Activated CD8-positive, alpha-beta T cell treated with anti-CD3 and anti-CD28 coated beads for 36 hours (primary cell): ENCODE data around the gene LRRK1. TPM values are rescaled to one million over a fixed set of nuclear protein-coding genes. Genes with fewer than 3 reads are reported as not detected.

ENCODE experiments used
- ATAC-seq: fragments of 200-7000 bp; cut with Tn5 transposase; one replicate; pipeline ENCODE4 v1.10.0; 2021; ENCODE audit warnings: mild to moderate bottlenecking, moderate library complexity
- CTCF ChIA-PET: fragments of 350-600 bp; sonication (Branson Sonifier 250); formaldehyde crosslinking; loops from one replicate; lab custom pipeline; 2021; ENCODE audit warnings: antibody characterized with exemption; lab: Charles Lee
- POLR2A ChIA-PET: fragments of 350-600 bp; sonication (Branson Sonifier 250); formaldehyde crosslinking; loops from one replicate; lab custom pipeline; 2021; ENCODE audit warnings: antibody characterized with exemption; lab: Charles Lee
- DNase-seq: peaks from one replicate; pipeline ENCODE4 v3.0.0-alpha.2; 2020
- H3K27ac Mint-ChIP-seq: one replicate; pipeline ENCODE4 v1.8.0; 2021; ENCODE audit warnings: mild to moderate bottlenecking, mixed read lengths
- H3K27me3 Mint-ChIP-seq: one replicate; pipeline ENCODE4 v1.8.0; 2021; ENCODE audit warnings: mixed read lengths
- H3K36me3 Mint-ChIP-seq: one replicate; pipeline ENCODE4 v1.8.0; 2021; ENCODE audit warnings: low read depth, mixed read lengths
- H3K4me1 Mint-ChIP-seq: one replicate; pipeline ENCODE4 v1.8.0; 2021; ENCODE audit warnings: low read depth, mixed read lengths
- H3K4me3 Mint-ChIP-seq: one replicate; pipeline ENCODE4 v1.8.0; 2021; ENCODE audit warnings: mild to moderate bottlenecking, moderate library complexity, mixed read lengths
- H3K9me3 Mint-ChIP-seq: one replicate; pipeline ENCODE4 v1.8.0; 2021; ENCODE audit warnings: mixed read lengths
- intact Hi-C: fragments of 100-400 bp; cut with micrococcal nuclease; formaldehyde crosslinking; loops from one replicate; pipeline ENCODE4 v1.10.0; 2022
- total RNA-seq, 2 experiments: library from RNA; stranded (reverse); gene quantifications; one replicate each; pipeline ENCODE4 v1.2.3, GENCODE V29; 2021
- TF ChIP-seq, protein P1 (sequence below): fragments of 200-600 bp; IDR thresholded peaks from one replicate; pipeline ENCODE4 v1.8.0; 2022; ENCODE audit warnings: antibody characterized with exemption, mild to moderate bottlenecking

The LRRK1 gene
- total RNA-seq, 2 experiments from 2014 or later = 0.50 to 0.83 TPM

DNA sequence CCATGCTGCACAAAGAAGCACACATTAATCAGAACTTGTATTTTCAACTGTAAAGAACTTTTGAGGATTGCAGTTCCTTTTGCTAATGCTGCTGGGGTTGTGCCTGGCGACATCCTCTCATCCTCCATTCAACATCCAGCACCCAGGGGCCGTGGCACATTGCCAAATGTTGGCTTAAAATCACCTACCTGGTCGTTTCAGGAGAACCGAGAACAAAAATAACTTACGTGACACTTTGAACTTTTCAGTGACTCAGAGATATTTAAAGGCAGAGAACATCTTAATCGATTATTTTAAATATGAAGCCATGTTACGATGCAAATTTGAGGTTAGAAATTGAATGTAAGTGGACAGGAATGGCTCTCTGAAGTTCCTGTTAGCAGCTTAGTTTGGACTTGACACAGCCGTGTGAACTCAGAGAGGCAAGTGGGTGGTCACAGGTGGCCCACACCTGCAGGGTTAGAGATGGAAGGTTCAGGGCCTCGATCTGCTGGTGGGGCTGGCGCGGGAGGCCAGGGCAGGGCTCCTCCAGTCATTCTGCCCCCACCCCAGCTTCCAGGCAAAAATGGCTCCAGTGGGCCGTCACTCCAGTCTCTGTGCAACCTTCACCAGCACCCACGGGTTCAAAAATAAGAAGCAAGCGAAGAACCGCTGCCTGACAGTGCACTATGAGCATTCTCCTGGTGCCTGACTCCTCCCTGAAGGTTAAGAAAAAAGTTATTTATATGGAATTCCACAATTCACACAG is 12.2 kb downstream of the LRRK1 start:
- no peak overlapping the region for H3K4me3 Mint-ChIP-seq
- intact Hi-C loops = no loop called here
- H3K4me1 Mint-ChIP-seq = no peaks in the 10 kb centered on the region
- H3K27ac Mint-ChIP-seq = no peak overlapping the region
- H3K36me3 Mint-ChIP-seq = no peaks in the 10 kb centered on the region
- ATAC-seq = no peak
- TF ChIP-seq, protein P1, sequence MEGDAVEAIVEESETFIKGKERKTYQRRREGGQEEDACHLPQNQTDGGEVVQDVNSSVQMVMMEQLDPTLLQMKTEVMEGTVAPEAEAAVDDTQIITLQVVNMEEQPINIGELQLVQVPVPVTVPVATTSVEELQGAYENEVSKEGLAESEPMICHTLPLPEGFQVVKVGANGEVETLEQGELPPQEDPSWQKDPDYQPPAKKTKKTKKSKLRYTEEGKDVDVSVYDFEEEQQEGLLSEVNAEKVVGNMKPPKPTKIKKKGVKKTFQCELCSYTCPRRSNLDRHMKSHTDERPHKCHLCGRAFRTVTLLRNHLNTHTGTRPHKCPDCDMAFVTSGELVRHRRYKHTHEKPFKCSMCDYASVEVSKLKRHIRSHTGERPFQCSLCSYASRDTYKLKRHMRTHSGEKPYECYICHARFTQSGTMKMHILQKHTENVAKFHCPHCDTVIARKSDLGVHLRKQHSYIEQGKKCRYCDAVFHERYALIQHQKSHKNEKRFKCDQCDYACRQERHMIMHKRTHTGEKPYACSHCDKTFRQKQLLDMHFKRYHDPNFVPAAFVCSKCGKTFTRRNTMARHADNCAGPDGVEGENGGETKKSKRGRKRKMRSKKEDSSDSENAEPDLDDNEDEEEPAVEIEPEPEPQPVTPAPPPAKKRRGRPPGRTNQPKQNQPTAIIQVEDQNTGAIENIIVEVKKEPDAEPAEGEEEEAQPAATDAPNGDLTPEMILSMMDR = no peak
- POLR2A ChIA-PET = interaction anchor here (1.5 kb wide), 1 partner anchor 53 kb away, joined by 3 read pairs; no protein-coding TSS in a partner anchor
- no peak for DNase-seq
- H3K27me3 Mint-ChIP-seq = no peaks in the 10 kb centered on the region
- CTCF ChIA-PET = interaction anchor here (0.6 kb wide), 1 partner anchor 34 kb away, joined by 3 read pairs; no protein-coding TSS in a partner anchor
- no peaks in the 10 kb centered on the region for H3K9me3 Mint-ChIP-seq

DNA sequence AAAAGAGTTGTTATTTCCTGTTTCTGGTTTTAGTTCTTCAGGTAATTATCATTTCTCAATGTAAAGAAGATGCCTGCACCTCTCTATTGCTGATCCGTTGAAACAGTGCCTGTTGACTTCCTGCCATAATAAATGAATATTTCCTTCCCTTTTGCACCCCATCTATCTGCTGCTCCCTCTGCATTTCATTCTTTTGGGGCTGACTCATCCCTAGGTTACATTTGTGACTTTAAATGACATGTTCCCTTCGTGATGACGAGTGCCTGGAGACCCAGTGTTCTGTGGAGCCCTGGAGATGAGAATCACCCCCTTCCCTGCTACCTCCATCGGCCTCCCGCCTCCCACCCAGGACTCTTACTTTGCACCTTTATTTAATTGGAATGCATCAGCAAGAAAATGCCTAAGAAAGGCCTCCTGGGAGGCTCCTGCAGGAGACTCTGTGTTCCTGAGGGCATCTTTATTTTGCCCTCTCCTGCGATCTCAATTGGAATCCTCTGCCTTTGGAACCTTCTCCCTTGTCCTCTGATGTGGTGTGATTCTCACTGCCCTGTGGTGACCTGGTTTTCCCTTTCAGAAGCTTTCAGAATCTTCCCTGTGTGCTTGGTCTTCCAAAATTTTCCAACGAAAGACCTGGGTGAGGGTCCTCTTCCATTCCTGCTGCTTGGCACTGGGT is 13.7 kb downstream of the LRRK1 start:
- Mint-ChIP-seq H3K27me3 (no peaks in the 10 kb centered on the region), H3K9me3 (no peaks in the 10 kb centered on the region), H3K4me3 (no peak overlapping the region), H3K27ac (no peak overlapping the region), H3K4me1 (no peaks in the 10 kb centered on the region), H3K36me3 (no peaks in the 10 kb centered on the region)
- ChIA-PET POLR2A (no interaction called here), CTCF (no interaction called here)
- no peak for ATAC-seq
- intact Hi-C loops = no loop called here
- DNase-seq = no peak
- TF ChIP-seq, protein P1 = no peak

DNA sequence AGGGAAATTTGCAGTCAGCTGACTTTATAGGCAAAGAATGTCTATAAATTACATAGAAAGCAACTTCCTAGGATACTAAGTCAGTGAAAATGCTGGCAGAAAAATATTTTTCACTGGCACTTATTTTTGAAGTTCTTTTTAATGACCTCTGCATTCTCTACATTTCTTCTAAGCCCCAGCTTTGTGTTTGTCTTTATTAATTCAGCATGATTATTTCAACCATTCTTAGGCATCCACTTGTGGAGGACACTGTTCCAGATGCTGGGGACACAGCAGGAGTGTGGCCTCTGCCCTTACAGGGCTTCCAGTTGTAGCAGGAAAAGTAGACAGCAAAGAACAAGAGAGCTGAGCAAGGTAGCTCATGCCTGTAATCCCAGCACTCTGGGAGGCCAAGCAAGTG is 15.0 kb downstream of the LRRK1 start:
- TF ChIP-seq, protein P1 = no peak
- H3K4me3 Mint-ChIP-seq = no peak overlapping the region
- intact Hi-C loops = no loop called here
- H3K36me3 Mint-ChIP-seq = no peaks in the 10 kb centered on the region
- no peak overlapping the region for H3K27ac Mint-ChIP-seq
- ATAC-seq (no peak), DNase-seq (no peak)
- ChIA-PET CTCF (interaction anchor here (0.9 to 1.0 kb wide), 2 partner anchors 16 to 17 kb away, joined by 3 read pairs; no protein-coding TSS in a partner anchor), POLR2A (no interaction called here)
- no peaks in the 10 kb centered on the region for H3K9me3 Mint-ChIP-seq
- no peaks in the 10 kb centered on the region for H3K4me1 Mint-ChIP-seq
- no peaks in the 10 kb centered on the region for H3K27me3 Mint-ChIP-seq

DNA sequence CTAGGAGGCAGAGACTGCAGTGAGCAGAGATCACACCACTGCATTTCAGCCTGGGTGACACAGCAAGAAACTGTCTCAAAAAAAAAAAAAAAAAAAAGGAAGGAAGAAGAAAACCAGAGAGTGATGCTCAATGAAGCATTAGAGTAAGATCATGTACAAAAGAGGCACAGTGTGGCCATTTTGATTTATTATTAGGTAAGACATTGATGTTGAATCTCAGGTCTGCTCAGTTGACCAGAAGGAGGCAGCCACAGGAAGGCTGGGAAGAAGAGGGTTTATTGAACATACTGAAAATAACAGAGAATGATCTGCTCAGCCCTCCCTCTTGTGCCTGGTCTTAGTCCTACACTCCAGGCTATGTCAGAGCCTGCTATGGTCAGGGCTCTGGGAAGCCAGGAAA is 15.6 kb downstream of the LRRK1 start:
- H3K4me3 Mint-ChIP-seq = no peak overlapping the region
- intact Hi-C loops = no loop called here
- no peak overlapping the region for H3K27ac Mint-ChIP-seq
- ATAC-seq (no peak), DNase-seq (no peak)
- TF ChIP-seq, protein P1 = no peak
- H3K36me3 Mint-ChIP-seq = no peaks in the 10 kb centered on the region
- no peaks in the 10 kb centered on the region for H3K9me3 Mint-ChIP-seq
- H3K27me3 Mint-ChIP-seq = no peaks in the 10 kb centered on the region
- POLR2A ChIA-PET = no interaction called here
- H3K4me1 Mint-ChIP-seq = no peaks in the 10 kb centered on the region
- CTCF ChIA-PET = interaction anchor here (1.0 to 1.3 kb wide), 2 partner anchors 16 to 18 kb away, joined by 3 to 4 read pairs; no protein-coding TSS in a partner anchor

DNA sequence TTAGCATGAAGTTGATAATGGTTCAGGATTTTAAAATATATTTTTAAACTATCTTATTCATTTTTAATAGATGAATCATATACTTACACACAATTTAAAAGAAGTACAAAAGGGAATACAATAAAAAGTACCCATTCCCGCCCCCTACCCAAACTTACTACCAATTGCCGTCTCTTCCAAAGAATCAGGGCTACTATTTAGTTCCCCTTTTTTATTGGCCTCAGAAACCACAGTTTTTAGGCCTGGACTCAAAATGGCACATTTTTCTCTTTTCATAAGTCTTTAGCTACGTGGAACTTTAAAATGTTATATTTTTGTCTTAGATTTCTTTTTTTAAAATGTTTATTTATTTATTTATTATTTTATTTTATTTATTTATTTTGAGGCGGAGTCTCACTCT is 18.0 kb downstream of the LRRK1 start:
- TF ChIP-seq, protein P1 = no peak
- no peak overlapping the region for H3K27ac Mint-ChIP-seq
- no peak overlapping the region for H3K4me3 Mint-ChIP-seq
- H3K27me3 Mint-ChIP-seq = no peaks in the 10 kb centered on the region
- intact Hi-C loops = no loop called here
- no peak for DNase-seq
- ChIA-PET POLR2A (no interaction called here), CTCF (no interaction called here)
- H3K9me3 Mint-ChIP-seq = no peaks in the 10 kb centered on the region
- H3K4me1 Mint-ChIP-seq = no peaks in the 10 kb centered on the region
- H3K36me3 Mint-ChIP-seq = no peaks in the 10 kb centered on the region
- ATAC-seq = no peak
